ENCODE data around the gene TSSK6.

The TSSK6 gene

DNA sequence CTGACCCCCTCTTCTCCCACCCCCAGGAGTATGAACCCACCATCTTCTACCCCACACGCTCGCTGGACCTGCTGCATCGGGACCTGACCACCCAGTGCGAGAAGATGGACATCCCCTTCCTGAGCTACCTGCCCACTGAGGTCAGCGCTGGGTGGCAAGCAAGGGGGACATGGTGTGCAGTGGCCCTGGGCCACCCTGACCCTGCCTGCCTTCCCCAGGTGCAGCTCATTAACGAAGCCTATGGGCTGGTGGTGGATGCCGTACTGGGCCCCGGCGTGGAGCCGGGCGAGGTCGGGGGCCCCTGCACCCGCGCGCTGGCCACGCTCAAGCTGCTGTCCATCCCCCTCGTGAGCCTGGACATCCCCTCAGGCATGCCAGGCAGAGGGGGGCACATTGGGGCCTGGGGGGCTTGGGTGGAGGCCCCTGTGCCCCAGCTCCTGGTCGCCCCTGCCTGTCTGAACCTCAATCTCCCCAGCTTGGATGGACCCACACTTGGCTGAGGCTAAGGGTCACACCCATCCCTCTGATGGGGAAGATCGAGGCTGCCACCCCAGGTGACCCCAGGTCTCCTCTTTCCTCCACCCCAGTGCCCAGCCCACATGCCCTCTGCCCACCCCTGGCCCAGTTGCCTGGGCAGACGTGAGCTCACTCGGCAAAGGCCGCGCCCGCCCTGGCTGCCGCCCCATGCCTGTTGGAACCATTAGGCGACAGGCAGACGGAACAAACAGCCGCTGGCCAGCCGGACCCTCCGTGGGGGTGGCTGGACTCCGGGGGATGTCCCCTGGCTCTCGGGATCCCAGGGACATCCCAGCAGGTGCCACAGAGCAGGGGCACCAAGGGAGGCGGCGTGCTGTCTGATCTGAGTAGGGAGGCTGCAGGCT is 20.2 kb upstream of the TSSK6 start:
- Histone ChIP-seq H3K36me3 (ENCODE audit: control insufficient read depth, insufficient read depth, low read length) (peaks cover 2% of the 10 kb centered on the region), H3K27me3 (replicated peaks; ENCODE audit: control insufficient read depth, insufficient read depth, low read length) (no peaks in the 10 kb centered on the region), H3K4me3 (replicated peaks; ENCODE audit: low read depth, low read length) (no peak overlapping the region)
- no peak for DNase-seq (ENCODE audit: extremely low read depth, insufficient read length)
- TF ChIP-seq, protein P1, sequence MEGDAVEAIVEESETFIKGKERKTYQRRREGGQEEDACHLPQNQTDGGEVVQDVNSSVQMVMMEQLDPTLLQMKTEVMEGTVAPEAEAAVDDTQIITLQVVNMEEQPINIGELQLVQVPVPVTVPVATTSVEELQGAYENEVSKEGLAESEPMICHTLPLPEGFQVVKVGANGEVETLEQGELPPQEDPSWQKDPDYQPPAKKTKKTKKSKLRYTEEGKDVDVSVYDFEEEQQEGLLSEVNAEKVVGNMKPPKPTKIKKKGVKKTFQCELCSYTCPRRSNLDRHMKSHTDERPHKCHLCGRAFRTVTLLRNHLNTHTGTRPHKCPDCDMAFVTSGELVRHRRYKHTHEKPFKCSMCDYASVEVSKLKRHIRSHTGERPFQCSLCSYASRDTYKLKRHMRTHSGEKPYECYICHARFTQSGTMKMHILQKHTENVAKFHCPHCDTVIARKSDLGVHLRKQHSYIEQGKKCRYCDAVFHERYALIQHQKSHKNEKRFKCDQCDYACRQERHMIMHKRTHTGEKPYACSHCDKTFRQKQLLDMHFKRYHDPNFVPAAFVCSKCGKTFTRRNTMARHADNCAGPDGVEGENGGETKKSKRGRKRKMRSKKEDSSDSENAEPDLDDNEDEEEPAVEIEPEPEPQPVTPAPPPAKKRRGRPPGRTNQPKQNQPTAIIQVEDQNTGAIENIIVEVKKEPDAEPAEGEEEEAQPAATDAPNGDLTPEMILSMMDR (IDR thresholded peaks at IDR 0.05; ENCODE audit: insufficient read depth, low read length, poor library complexity, severe bottlenecking): no peak

DNA sequence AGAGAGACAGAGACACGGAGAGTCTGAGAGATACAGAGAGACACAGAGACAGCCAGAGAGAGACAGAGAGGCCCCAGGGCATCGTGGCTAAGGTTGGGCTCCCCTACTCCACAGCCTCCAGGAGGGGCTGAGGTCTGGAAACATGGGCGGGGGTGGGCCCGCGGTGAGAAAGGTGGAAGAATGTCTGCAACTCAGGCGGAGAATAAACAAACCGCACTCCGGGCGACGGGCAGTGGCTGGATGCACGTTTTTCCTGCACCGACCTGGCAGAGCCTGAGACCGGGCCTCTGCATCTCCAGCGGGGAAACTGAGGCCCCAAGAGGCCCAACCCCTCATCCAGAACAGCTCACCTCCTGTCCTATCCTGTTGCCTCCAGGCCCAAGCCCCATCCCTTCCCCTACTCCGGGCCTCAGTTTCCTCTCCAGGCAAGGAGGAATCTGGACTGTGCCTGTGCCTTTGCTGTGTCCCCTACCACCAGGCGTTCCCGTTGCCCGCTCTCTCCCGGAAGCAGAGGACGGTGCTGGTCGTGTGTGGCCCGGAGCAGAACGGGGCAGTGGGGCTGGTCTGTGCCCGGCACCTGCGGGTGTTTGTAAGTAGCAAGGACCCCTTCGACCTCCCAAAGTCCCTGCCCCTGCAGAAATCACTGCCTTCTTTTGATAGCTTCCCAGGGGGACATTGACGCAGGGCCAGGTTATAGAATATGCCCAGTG is 19.4 kb upstream of the TSSK6 start:
- no peaks in the 10 kb centered on the region for H3K27me3 ChIP-seq (replicated peaks; ENCODE audit: control insufficient read depth, insufficient read depth, low read length)
- no peak for DNase-seq (ENCODE audit: extremely low read depth, insufficient read length)
- H3K4me3 ChIP-seq (replicated peaks; ENCODE audit: low read depth, low read length): no peak overlapping the region
- H3K36me3 ChIP-seq (ENCODE audit: control insufficient read depth, insufficient read depth, low read length): peaks cover 2% of the 10 kb centered on the region
- TF ChIP-seq, protein P1 (IDR thresholded peaks at IDR 0.05; ENCODE audit: insufficient read depth, low read length, poor library complexity, severe bottlenecking): no peak

DNA sequence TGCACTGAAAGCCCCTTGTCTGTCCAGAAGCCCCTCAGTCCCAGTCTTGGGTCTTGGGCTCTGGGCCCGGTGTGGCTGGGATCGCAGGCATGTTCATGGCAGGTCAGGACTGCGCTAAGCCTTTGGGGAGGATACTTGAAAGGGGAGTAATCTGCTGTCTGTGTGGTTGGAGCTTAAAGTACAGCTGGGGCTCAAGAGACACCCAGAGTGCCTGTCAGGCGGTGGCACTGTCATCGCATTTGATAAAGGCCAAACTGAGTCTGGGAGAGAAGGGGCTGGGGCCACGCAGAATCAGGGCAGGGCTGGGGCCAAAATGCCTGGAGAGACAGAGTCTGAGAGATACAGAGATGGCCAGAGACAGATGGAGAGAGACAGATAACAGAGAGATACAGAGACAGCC is 18.5 kb upstream of the TSSK6 start:
- TF ChIP-seq, protein P1 (IDR thresholded peaks at IDR 0.05; ENCODE audit: insufficient read depth, low read length, poor library complexity, severe bottlenecking): no peak
- Histone ChIP-seq H3K36me3 (ENCODE audit: control insufficient read depth, insufficient read depth, low read length) (peaks cover 2% of the 10 kb centered on the region), H3K4me3 (replicated peaks; ENCODE audit: low read depth, low read length) (no peak overlapping the region), H3K27me3 (replicated peaks; ENCODE audit: control insufficient read depth, insufficient read depth, low read length) (no peaks in the 10 kb centered on the region)
- DNase-seq (ENCODE audit: extremely low read depth, insufficient read length): no peak

DNA sequence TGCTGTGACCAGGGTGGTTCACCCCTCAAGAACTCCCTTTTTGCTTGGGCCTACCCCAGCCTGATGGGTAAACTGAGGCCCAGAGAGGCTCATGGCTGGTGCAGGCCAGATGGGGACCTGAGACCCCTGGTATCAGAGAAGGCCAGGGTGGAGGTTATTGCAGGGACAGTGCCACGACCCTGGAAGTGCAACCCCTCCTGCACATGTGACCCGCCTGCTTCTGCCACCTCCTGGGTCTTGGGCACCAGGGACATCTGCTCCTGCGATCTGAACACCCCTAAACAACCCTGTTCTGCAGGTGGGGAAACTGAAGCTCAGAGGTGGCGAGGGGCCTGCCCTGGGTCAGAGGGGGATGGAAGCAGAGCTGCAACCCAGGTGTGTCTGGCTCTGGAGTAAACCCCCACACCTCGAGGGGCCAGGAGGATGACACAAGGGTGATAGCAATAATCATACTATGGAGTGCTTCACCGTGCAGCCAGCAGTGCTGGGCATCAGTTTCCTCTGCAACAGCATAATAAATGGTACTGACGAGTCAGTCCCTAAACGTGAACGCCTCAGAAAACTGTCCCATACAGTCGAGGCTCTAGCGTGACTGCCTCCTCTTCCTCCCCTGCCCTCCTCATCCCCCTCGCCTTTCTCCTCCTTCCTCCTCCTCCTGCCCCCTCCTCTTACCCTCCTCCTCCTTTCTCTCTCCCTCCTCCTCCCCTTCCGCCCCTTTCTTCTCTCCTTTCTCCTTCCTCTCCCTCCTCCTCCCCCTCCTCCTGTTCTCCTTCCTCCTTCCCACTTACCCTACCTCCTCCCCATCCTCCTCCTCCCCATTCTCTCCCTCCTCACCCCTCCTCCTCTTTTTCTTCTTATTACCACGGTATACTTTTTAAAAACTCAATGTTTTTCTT is 17.7 kb upstream of the TSSK6 start:
- DNase-seq (ENCODE audit: extremely low read depth, insufficient read length): no peak
- TF ChIP-seq, protein P1 (IDR thresholded peaks at IDR 0.05; ENCODE audit: insufficient read depth, low read length, poor library complexity, severe bottlenecking): no peak
- Histone ChIP-seq H3K36me3 (ENCODE audit: control insufficient read depth, insufficient read depth, low read length) (peaks cover 6% of the 10 kb centered on the region), H3K4me3 (replicated peaks; ENCODE audit: low read depth, low read length) (no peak overlapping the region), H3K27me3 (replicated peaks; ENCODE audit: control insufficient read depth, insufficient read depth, low read length) (no peaks in the 10 kb centered on the region)

DNA sequence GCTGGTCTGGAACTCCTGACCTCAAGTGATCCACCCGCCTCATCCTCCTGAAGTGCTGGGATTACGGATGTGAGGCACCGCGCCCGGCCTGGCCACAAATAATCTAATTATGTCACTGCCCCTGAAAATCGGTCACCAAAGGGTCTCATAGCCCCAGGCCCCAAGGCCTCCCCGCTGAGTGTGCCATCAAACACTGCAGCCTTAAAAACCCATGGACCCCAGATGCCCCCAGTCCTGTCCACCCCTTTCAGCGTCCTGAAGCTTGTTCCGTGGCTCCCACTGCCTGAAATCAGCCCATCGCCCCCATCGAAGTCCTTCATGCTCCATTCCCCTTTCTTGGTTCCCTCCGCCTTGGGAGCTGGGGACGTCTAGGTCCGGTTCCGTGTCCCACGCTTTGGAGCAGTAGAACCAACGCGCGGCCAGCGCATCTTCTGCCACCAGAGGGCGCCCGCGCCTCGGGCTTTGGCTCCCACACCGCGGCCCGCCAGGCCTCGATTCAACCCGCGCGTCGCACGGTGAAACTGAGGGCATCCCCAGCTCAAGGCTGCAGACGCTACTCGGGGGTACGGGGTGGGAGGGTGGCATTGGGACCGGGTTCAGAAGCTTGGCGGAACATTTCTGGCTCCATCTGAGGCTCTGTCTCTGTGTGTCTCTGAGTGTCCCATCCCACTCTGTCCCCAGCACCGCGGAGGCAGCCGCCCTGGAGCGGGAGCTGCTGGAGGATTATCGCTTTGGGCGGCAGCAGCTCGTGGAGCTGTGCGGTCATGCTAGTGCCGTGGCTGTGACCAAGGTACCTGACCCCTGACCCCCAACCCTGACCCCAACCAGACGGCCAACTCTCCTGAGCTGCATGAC is 16.8 kb upstream of the TSSK6 start:
- TF ChIP-seq, protein P1 (IDR thresholded peaks at IDR 0.05; ENCODE audit: insufficient read depth, low read length, poor library complexity, severe bottlenecking): peak; percentile 98
- DNase-seq (ENCODE audit: extremely low read depth, insufficient read length): peak; percentile 81

More for the DNA sequence above, 16.8 kb upstream of the TSSK6 start:
- peaks cover 13% of the 10 kb centered on the region for H3K36me3 ChIP-seq (ENCODE audit: control insufficient read depth, insufficient read depth, low read length)
- H3K4me3 ChIP-seq (replicated peaks; ENCODE audit: low read depth, low read length): no peak overlapping the region
- no peaks in the 10 kb centered on the region for H3K27me3 ChIP-seq (replicated peaks; ENCODE audit: control insufficient read depth, insufficient read depth, low read length)
